IMR-90 (cell line): ENCODE results near the gene PFKFB2. TPM values are rescaled to one million over a fixed set of nuclear protein-coding genes. Genes with fewer than 3 reads are reported as not detected.

ENCODE experiments used
- ATAC-seq: fragments of 200-7000 bp; cut with Tn5 transposase; 2 replicates; pipeline ENCODE4 v1.9.1; 2020; ENCODE audit warnings: low read depth, mild to moderate bottlenecking, moderate library complexity
- BruUV-seq: library from RNA; stranded (reverse); fragments of 400-500 nt; replicated peaks from 2 replicates; lab custom pipeline; 2021; lab: Mats Ljungman, UMichigan
- CTCF ChIA-PET: fragments of 300-600 bp; formaldehyde crosslinking; extraction: SDS; loops from one replicate; lab custom pipeline; 2021; ENCODE audit warnings: antibody characterized with exemption; lab: Yijun Ruan, JAX
- POLR2A ChIA-PET: fragments of 300-600 bp; sonication (Branson Sonifier 250); formaldehyde crosslinking; loops from one replicate; lab custom pipeline; 2022; ENCODE audit warnings: antibody characterized with exemption; ENCODE audit not compliant: unreplicated experiment; lab: Charles Lee
- DNase-seq: peaks from one replicate; pipeline ENCODE4 v3.0.0; 2013
- H2AFZ ChIP-seq: replicated peaks from 2 replicates; pipeline ENCODE3; 2013; ENCODE audit warnings: low read length, mild to moderate bottlenecking; ENCODE audit not compliant: poor library complexity
- H2AK5ac ChIP-seq: 2 replicates; pipeline ENCODE4 v1.6.1; 2013; ENCODE audit warnings: low read depth, low read length, inconsistent platforms
- H2AK9ac ChIP-seq: replicated peaks from 2 replicates; pipeline ENCODE3; 2013; ENCODE audit warnings: mild to moderate bottlenecking, low read depth, low read length, moderate library complexity; ENCODE audit not compliant: poor library complexity
- H2BK120ac ChIP-seq: 2 replicates; pipeline ENCODE4 v1.6.1; 2013; ENCODE audit warnings: low read depth, low read length, inconsistent platforms
- H2BK15ac ChIP-seq: 3 replicates; pipeline ENCODE4 v1.6.1; 2013; ENCODE audit warnings: low read depth, low read length, inconsistent platforms
- H2BK20ac ChIP-seq: 2 replicates; pipeline ENCODE4 v1.6.1; 2013; ENCODE audit warnings: low read depth, mild to moderate bottlenecking, inconsistent platforms, low read length, moderate library complexity
- H2BK5ac ChIP-seq: 2 replicates; pipeline ENCODE4 v1.6.1; 2013; ENCODE audit warnings: mild to moderate bottlenecking, low read depth, low read length, inconsistent platforms; ENCODE audit not compliant: poor library complexity, severe bottlenecking
- H3K14ac ChIP-seq: replicated peaks from 2 replicates; pipeline ENCODE4 v1.6.1; 2013; ENCODE audit warnings: low read depth, low read length, inconsistent platforms
- H3K18ac ChIP-seq: 2 replicates; pipeline ENCODE4 v1.6.1; 2013; ENCODE audit warnings: low read depth, low read length, control low read depth
- H3K23ac ChIP-seq: 2 replicates; pipeline ENCODE4 v1.6.1; 2013; ENCODE audit warnings: low read depth, low read length, inconsistent platforms
- H3K27ac ChIP-seq: 2 replicates; pipeline ENCODE4 v1.5.1; 2013; ENCODE audit warnings: mild to moderate bottlenecking, control low read depth, low read length; ENCODE audit not compliant: insufficient read depth
- H3K27me3 ChIP-seq: 2 replicates; pipeline ENCODE4 v1.6.1; 2013; ENCODE audit warnings: low read length; ENCODE audit not compliant: control insufficient read depth, insufficient read depth
- H3K36me3 ChIP-seq: 2 replicates; pipeline ENCODE4 v1.6.1; 2013; ENCODE audit warnings: low read length, mixed read lengths; ENCODE audit not compliant: control insufficient read depth, insufficient read depth
- H3K4ac ChIP-seq: 2 replicates; pipeline ENCODE4 v1.6.1; 2013; ENCODE audit warnings: low read depth, low read length, inconsistent platforms
- H3K4me1 ChIP-seq: 2 replicates; pipeline ENCODE4 v1.6.1; 2013; ENCODE audit warnings: low read length, mixed read lengths; ENCODE audit not compliant: control insufficient read depth, insufficient read depth
- H3K4me2 ChIP-seq: 2 replicates; pipeline ENCODE4 v1.6.1; 2013; ENCODE audit warnings: low read depth, mild to moderate bottlenecking, control low read depth, low read length, moderate library complexity
- H3K4me3 ChIP-seq: 2 replicates; pipeline ENCODE4 v1.5.1; 2013; ENCODE audit warnings: low read depth, mild to moderate bottlenecking, control low read depth, low read length, moderate library complexity; ENCODE audit not compliant: insufficient read depth
- H3K56ac ChIP-seq: 2 replicates; pipeline ENCODE4 v1.6.1; 2013; ENCODE audit warnings: low read length, inconsistent platforms; ENCODE audit not compliant: insufficient read depth; ENCODE audit errors: extremely low read depth
- H3K79me1 ChIP-seq, 2 experiments: 2 replicates each; pipeline ENCODE4 v1.6.1; 2013; ENCODE audit warnings: low read length in 2 of 2, inconsistent platforms in 1 of 2, low read depth in 1 of 2
- H3K9ac ChIP-seq: 2 replicates; pipeline ENCODE4 v1.6.1; 2013; ENCODE audit warnings: low read depth, low read length, control low read depth
- H3K9me1 ChIP-seq: 2 replicates; pipeline ENCODE4 v1.6.1; 2013; ENCODE audit warnings: low read length, inconsistent platforms; ENCODE audit not compliant: insufficient read depth
- H3K9me3 ChIP-seq: 2 replicates; pipeline ENCODE4 v1.6.1; 2013; ENCODE audit warnings: low read length; ENCODE audit not compliant: control insufficient read depth, insufficient read depth
- H4K20me1 ChIP-seq: 2 replicates; pipeline ENCODE4 v1.6.1; 2013; ENCODE audit warnings: low read length, inconsistent platforms; ENCODE audit not compliant: insufficient read depth
- H4K5ac ChIP-seq: 2 replicates; pipeline ENCODE4 v1.6.1; 2013; ENCODE audit warnings: mild to moderate bottlenecking, low read depth, low read length, control low read depth
- H4K8ac ChIP-seq, 2 experiments: 2 replicates each; pipeline ENCODE4 v1.6.1; 2013; ENCODE audit warnings: low read depth in 2 of 2, low read length in 2 of 2, control low read depth in 1 of 2, inconsistent platforms in 1 of 2
- H4K91ac ChIP-seq: 2 replicates; pipeline ENCODE4 v1.6.1; 2013; ENCODE audit warnings: low read depth, low read length, inconsistent platforms; ENCODE audit not compliant: insufficient read depth
- CEBPB ChIP-seq: IDR thresholded peaks from 2 replicates; pipeline ENCODE4 v1.6.1; 2012; ENCODE audit warnings: low read depth, low read length, improper control_type of control experiment
- CHD1 ChIP-seq: IDR thresholded peaks from 2 replicates; pipeline ENCODE4 v1.6.1; 2012; ENCODE audit warnings: low read depth, low read length, improper control_type of control experiment
- ELK1 ChIP-seq: fragments of 150-350 bp; IDR thresholded peaks from 2 replicates; pipeline ENCODE4 v1.6.1; 2016; ENCODE audit warnings: low read depth, mild to moderate bottlenecking, low read length, moderate library complexity, borderline replicate concordance
- MAZ ChIP-seq: IDR thresholded peaks from 2 replicates; pipeline ENCODE4 v1.6.1; 2012; ENCODE audit warnings: low read depth, mild to moderate bottlenecking, low read length, improper control_type of control experiment, moderate library complexity, borderline replicate concordance
- MXI1 ChIP-seq: IDR thresholded peaks from 2 replicates; pipeline ENCODE4 v1.6.1; 2012; ENCODE audit warnings: low read depth, mild to moderate bottlenecking, low read length, moderate library complexity, borderline replicate concordance
- NFE2L2 ChIP-seq: fragments of 150-350 bp; IDR thresholded peaks from 2 replicates; pipeline ENCODE4 v1.6.1; 2016; ENCODE audit warnings: low read depth, mild to moderate bottlenecking, low read length
- RAD21 ChIP-seq: IDR thresholded peaks from 2 replicates; pipeline ENCODE4 v1.6.1; 2012; ENCODE audit warnings: low read length, improper control_type of control experiment
- RCOR1 ChIP-seq: IDR thresholded peaks from 2 replicates; pipeline ENCODE4 v1.6.1; 2012; ENCODE audit warnings: mild to moderate bottlenecking, low read length, improper control_type of control experiment; ENCODE audit not compliant: insufficient replicate concordance
- RFX5 ChIP-seq: IDR thresholded peaks from 2 replicates; pipeline ENCODE4 v1.8.0; 2012; ENCODE audit warnings: low read depth, mild to moderate bottlenecking, low read length, moderate library complexity
- WGBS, 2 experiments: methylation state at CpG; one replicate each; pipeline versions ENCODE4 v1.1.5 to v1.1.7; 2013; ENCODE audit warnings: missing lambda C conversion rate in 2 of 2; ENCODE audit not compliant: insufficient read length in 1 of 2; ENCODE audit errors: extremely low coverage in 2 of 2; 5-methylcytosine and 5-hydroxymethylcytosine counted together
- dilution Hi-C: fragments of 300-500 bp; cut with HindIII; formaldehyde crosslinking; loops from one replicate; pipeline ENCODE4 v1.14.3; 2018; ENCODE audit warnings: low sequenced_read_pairs; ENCODE audit not compliant: unreplicated experiment
- in situ Hi-C: fragments of 300-500 bp; cut with MboI; formaldehyde crosslinking; loops from 3 replicates; pipeline ENCODE4 v1.14.3; 2019; ENCODE audit warnings: low sequenced_read_pairs, inconsistent platforms, mixed read lengths
- intact Hi-C: fragments of 100-400 bp; cut with micrococcal nuclease; formaldehyde crosslinking; loops from 2 replicates; pipeline ENCODE4 v1.10.0; 2022
- polyA plus RNA-seq, 3 experiments: library from polyadenylated mRNA; depleted of rRNA; stranded (reverse); fragments of >200 nt; gene quantifications; 2 replicates each; pipeline ENCODE4 v1.2.3, GENCODE V29; 2012; ENCODE audit warnings: low replicate concordance in 1 of 3
- total RNA-seq: library from RNA; depleted of rRNA; stranded (reverse); fragments of >200 nt; gene quantifications from 2 replicates; pipeline ENCODE4 v1.2.3, GENCODE V29; 2012

PFKFB2 gene
- total and polyA plus RNA-seq, 2 of the 4 experiments (the other 2 are of a cell fraction) = 0.62 to 1.3 TPM

GRCh38 chr1:207010726-207011125 lies 42.3 kb upstream of the PFKFB2 start:
- no peak for ATAC-seq
- POLR2A ChIA-PET = no interaction called here
- CTCF ChIA-PET = no interaction called here

More at GRCh38 chr1:207010726-207011125, 42.3 kb upstream of the PFKFB2 start:
- H3K27ac ChIP-seq = no peak overlapping the region
- no peak overlapping the region for H3K18ac ChIP-seq
- H3K27me3 ChIP-seq = peaks cover 6% of the 10 kb centered on the region; the same call in 1 of the 2 replicates
- no peak overlapping the region for H3K56ac ChIP-seq
- no peak overlapping the region for H3K23ac ChIP-seq
- H3K4ac ChIP-seq = no peak overlapping the region
- H3K79me1 ChIP-seq = no peaks in the 10 kb centered on the region
- H2BK120ac ChIP-seq = no peak overlapping the region
- H2BK20ac ChIP-seq = no peak overlapping the region
- DNase-seq = no peak
- no peak overlapping the region for H3K4me2 ChIP-seq
- no peak overlapping the region for H2AK5ac ChIP-seq
- no peak overlapping the region for H3K14ac ChIP-seq
- BruUV-seq = no TSS peak
- no peak overlapping the region for H2BK5ac ChIP-seq
- in situ Hi-C loops (no loop called here), dilution Hi-C loops (no loop called here), intact Hi-C loops (no loop called here)
- H2BK15ac ChIP-seq = no peak overlapping the region
- no peak overlapping the region for H4K5ac ChIP-seq
- peaks cover 6% of the 10 kb centered on the region for H3K9me1 ChIP-seq
- no peak for TF ChIP-seq CHD1
- TF ChIP-seq NFE2L2 = no peak
- TF ChIP-seq RFX5 = no peak
- TF ChIP-seq ELK1 = no peak
- no peak for TF ChIP-seq RCOR1
- no peak for TF ChIP-seq MXI1
- no peak for TF ChIP-seq CEBPB
- TF ChIP-seq RAD21 = no peak
- no peak for TF ChIP-seq MAZ
- peaks cover 6% of the 10 kb centered on the region for H3K4me1 ChIP-seq
- H4K8ac ChIP-seq = no peak overlapping the region
- no peaks in the 10 kb centered on the region for H3K36me3 ChIP-seq
- no peak overlapping the region for H2AK9ac ChIP-seq
- no peaks in the 10 kb centered on the region; the same call in 1 of the 2 replicates for H3K9me3 ChIP-seq
- H3K4me3 ChIP-seq = no peak overlapping the region
- no peak overlapping the region for H2AFZ ChIP-seq
- H3K9ac ChIP-seq = no peak overlapping the region
- no peak overlapping the region for H4K91ac ChIP-seq
- H4K20me1 ChIP-seq = no peaks in the 10 kb centered on the region
- no CpG with 5 or more reads among the region's 2 CpGs for WGBS, 2 experiments
